CD1c-positive myeloid dendritic cell (primary cell): ENCODE measurements around the gene GOLGA8H.
A peak's percentile ranks its signal among the peaks of the same experiment; 100 is the strongest.
"Not testable (repeated sequence)": the region's sequence is repeated elsewhere in the genome, so short reads cannot be mapped to it uniquely, and the experiment has no call there.

Experiments used
- DNase-seq: peaks from one replicate; pipeline ENCODE4 v3.0.0-alpha.2; 2016; ENCODE audit errors: extremely low spot score

The GOLGA8H gene, protein sequence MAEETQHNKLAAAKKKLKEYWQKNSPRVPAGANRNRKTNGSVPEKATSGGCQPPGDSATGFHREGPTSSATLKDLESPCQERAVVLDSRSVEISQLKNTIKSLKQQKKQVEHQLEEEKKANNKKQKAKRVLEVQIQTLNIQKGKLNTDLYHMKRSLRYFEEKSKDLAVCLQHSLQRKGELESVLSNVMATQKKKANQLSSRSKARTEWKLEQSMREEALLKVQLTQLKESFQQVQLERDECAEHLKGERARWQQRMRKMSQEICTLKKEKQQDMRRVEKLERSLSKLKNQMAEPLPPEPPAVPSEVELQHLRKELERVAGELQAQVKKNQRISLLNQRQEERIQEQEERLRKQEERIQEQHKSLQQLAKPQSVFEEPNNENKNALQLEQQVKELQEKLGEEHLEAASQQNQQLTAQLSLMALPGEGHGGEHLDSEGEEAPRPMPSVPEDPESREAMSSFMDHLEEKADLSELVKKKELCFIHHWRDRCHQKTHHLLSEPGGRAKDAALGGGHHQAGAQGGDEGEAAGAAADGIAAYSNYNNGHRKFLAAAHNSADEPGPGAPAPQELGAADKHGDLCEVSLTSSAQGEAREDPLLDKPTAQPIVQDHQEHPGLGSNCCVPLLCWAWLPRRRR

DNA sequence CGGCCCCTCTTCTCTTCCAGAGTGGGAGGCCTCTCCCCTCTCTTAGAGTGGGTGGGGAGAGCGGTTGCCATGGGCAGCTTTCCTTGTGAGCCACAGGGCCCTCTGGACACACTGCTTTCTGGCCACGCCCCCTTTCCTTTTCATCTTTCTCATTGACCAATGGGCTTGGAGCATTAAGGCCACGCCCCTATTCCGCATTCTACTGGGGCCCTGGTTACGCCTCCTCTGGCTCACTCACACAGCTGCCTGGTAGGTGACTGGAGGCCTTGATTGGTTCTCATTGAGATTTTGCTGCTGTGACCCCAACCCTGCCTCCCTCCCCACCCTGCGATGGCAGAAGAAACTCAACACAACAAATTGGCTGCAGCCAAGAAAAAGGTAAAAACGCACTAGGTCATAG lies at the start of gene GOLGA8H:
TSS of gene GOLGA8H (plus strand) at position 233 of the 400 bp plus-strand sequence. CDS start at position 331, 98 bp downstream.
- not testable (repeated sequence) for DNase-seq

DNA sequence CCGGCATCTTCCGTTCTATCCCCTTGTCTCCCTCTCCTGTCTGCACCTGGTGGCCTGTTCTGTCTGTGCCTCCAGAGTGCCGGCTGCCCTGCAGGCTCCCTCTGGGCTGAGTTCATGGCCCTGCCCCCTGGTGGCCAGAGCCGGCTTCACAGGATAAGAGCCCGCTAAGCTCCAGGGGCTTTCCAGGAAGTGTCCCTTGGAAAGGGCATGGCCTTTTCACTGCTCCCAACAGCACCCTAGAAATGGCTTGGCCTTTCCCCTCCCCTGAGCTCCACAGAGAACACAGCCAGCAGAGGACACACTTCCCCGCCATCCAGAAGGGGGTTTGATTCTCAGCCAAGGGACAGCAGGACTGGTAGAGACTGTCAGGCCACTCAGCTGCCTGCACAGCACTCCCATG lies 36.9 kb upstream of the GOLGA8H start:
- peak; percentile 1 for DNase-seq

DNA sequence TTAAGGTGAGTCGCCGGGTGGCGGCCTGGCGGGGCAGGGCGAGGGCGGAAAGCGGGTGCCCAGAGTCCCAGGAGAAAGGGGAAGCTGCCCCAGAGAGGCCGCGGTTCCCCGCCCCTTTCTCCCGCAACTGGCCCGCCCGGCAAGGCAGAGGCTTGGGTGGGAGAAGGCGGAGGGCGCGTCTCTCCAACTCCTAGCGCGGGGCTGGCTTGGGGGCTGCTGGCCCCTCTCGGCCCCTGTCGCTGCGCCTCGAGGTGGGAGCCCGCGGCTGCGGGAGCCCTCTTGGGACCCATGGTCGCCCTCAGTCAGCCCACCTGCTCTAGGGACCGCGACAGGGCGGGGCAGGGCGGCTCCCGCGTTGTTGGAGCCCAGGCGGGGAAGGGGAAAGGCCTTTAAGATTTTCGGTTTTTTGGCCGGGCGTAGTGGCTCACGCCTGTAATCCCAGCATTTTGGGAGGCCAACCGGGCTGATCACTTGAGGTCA lies 30.8 kb upstream of the GOLGA8H start:
- not testable (repeated sequence) for DNase-seq

DNA sequence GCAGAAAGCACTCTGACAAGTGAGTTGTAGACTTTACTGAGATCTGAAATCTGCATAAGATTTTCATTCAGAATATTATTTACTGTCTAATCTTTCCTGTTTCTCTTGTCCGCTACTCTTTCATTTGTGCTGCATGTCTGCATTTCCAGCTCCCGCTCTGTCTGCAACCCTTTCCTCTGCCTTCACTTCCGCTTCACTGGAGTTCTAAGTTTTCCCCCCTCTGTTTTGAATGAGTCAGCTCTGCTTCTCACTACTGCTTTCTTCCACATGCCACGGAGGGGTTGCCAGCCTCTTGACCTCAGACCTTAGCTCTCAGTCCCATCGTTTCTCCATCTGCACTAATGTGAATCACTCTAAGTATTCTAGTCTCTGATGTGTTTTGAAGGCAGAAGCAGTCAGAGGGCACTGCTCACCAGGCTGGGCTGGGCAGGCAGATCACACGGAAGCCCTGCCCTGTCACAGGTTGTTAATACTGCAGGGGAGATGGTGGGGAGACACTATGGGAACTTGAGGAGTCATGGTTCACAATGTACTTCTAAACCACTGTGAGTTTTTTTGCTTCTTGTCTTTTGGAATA lies 24.3 kb upstream of the GOLGA8H start:
- DNase-seq = not testable (repeated sequence)

DNA sequence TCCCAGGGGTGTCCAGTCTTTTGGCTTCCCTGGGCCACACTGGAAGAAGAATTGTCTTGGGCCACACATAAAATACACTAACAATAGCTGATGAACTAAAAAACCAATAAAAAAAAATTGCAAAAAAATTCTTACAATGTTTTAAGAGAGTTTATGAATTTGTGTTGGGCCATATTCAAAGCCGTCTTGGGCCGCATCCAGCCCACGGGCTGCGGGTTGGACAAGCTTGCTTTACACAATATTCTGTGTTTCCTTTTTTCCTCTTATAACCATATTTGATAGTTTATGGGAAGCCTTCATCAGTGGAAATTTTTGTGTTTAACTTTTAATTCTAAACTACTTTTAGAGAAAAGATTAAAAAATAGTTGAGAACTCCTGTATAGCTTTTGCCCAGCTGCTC lies 23.1 kb upstream of the GOLGA8H start:
- not testable (repeated sequence) for DNase-seq

DNA sequence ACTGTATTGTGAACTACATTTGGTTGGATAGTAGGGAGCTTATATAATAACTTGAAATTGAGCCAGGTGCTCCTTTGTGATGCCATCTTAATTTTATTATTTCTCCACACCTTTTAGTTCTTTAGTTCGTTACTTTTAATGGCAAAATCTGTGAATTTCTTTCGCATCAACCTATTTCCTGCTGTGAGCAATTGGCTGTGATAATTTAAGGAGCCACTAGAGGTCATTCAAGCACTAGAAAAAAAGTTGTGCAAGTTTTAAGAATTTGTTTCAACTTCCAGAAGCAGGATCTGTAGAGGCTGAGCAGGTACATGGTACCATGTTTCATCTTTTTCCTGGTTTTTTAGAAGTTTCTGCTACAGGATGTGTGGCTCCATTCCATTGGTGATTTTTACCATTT lies 4.9 kb upstream of the GOLGA8H start:
- DNase-seq = not testable (repeated sequence)

DNA sequence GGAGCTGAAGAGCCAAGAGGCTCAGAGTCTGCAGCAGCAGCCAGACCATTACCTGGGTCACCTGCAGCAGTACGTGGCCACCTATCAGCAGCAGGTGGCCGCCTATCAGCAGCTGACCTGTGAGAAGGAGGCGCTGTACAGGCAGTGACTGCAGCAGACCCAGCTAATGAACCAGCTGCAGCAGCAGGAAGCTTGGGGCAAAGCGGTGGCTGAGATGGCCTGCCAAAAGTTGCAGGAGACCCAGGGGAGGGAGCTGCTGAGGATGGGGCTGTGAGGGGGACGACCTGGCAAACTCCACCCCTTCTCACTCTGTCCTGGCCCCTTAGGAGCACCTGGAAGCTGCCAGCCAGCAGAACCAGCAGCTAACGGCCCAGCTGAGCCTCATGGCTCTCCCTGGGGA lies 8.4 kb downstream of the GOLGA8H start:
- DNase-seq = not testable (repeated sequence)

DNA sequence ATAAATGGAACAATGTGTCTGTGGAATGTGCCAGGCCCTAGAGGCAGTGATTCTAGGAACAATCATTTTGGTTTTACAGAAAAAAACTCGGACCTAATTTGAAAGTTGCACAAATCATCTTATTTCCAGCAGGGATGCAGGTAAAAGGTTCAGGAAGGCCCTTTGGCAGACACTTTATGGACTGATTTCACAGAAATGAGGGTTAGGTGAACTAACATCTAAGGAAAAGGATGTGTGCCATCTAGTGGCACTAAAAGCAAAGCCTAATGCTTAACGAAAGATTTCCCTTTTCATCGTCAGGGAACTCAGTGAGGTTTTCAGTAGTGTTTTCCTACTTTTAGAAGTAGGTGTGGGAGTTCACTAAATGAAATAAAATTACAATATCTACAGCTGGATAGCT lies 17.5 kb downstream of the GOLGA8H start:
- peak; percentile 9 for DNase-seq

DNA sequence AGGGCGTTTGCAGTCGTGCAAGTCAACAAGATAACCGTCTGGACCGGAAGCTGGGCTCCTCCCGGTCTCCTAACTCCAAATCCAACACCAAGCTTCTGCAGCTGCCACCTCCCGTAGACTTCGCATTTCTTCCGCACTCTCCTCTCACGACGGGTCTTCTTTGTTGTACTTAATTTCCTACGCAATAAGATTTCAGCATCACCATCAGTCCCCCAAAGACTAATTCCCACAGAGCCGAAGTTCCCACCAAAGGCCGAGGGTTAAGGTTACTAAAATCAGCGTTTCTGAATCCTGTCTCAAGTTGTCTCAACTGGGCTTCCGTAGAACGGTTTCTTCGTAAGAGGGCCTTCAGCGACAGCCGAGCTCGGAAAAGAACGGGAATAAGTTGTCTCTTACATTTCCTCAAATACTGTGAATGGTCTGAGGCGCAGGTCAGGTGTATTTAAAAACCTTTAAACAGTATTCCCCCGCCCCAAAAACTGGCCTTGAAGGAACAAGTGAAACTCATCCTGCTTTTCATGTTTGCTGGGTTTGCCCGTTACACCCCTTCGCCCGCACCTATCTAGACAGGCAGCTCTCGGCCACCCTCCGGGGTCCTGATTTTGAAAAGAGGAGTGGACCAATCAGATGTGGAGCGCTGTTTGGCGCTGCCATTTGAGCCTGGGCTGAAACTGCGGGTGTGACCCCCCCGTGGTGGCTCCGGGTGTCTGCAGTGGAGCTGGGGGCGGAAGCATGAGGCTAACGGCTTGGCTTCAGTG lies 21.8 kb downstream of the GOLGA8H start, which contains the start of gene ARHGAP11B:
TSS of gene ARHGAP11B (plus strand) at position 693 of the 758 bp plus-strand sequence.
- DNase-seq = peak; percentile 96

DNA sequence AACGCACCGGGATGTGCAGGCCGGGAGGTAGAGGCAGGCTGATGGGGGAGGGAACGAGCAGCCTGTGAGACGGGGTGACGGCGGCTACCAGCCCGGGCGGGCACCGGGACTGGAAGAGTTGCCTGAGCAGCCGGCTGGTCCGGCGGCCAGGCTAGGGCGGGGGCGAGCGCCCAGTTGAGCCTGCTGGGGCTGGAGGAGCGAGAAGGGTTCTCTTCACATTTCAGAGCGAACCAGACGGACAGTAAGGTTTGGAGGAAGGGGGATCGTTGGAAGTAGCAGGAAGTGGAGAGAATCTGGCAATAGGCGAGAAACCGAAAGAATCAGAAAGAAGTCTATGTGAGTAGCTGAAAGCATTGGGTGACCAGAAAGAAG lies 22.4 kb downstream of the GOLGA8H start:
- DNase-seq = peak; percentile 13

DNA sequence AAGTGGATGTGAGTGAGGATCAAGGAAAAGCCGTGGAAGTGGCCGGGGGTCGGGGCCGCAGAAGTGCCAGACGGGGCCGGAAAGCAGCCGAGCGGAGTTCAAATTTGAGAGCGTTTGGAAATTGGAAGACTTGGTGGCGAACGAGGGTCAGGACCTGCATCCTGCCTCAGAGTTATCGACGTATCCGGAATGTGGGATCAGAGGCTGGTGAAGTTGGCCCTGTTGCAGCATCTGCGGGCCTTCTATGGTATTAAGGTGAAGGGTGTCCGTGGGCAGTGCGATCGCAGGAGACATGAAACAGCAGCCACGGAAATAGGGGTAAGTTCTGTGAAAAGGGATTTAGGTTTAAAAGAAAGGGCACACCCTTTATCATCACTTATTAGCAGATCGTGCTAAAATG lies 22.8 kb downstream of the GOLGA8H start:
- DNase-seq = not testable (repeated sequence)

DNA sequence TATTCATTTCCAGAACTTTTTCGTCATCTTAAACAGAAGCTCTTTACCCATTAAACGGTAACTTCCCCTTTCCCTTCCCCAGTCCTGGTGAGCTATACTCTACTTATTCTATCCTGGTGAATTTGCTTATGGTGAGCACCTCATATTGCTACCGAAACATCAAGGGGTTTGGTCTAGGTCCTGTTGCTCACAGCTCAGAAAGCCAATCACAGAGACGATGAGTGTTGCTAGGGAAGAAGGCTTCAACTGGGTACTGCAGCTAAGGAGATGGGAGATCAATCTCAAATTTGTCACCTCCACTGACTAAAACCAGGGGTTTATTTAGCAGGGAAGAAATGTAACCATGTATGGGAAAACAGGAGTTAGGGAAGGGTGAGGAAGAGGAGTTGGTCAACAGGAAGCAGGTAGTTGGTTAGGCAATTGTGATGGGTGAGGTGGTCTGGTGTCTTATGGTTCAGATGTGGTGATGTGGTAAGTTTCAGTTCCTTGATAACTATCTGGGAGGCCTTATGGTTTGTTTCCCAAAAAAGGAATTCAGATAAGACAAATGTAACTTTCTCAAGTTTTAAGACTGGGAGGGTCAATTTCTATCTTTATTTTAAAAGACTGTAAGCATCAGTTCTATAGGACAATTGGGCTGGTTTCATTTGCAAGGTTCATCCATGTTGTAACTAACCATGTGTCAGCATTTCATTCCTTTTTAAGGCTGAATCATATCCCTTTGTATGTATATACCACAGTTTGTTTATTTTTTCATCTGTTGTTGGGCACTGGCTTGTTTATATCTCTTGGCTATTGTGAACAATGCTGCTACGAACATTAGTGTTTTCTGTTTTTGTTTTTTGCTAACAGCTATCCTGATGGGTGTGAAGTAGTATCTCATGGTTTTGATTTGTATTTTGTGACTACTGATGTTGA lies 46.4 kb downstream of the GOLGA8H start:
- peak; percentile 31 for DNase-seq

DNA sequence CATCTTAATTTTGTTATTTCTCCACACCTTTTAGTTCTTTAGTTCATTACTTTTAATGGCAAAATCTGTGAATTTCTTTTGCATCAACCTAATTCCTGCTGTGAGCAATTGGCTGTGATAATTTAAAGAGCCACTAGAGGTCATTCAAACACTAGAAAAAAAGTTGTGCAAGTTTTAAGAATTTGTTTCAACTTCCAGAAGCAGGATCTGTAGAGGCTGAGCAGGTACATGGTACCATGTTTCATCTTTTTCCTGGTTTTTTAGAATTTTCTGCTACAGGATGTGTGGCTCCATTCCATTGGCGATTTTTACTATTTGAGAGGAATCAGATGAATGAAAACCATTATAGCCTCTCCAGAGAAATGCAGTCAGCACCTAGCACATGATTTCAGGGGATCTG lies 57.3 kb downstream of the GOLGA8H start:
- DNase-seq = peak; percentile 31
